ENCODE measurements around the gene FKBP1A. TPM values are rescaled to one million over a fixed set of nuclear protein-coding genes. Genes with fewer than 3 reads are reported as not detected.

Gene FKBP1A
- total and polyA plus RNA-seq, 10 of the 15 experiments (the other 5 are each of a cell fraction or from before 2014, with no cell fraction given) = 103 to 687 (median 254) TPM

DNA sequence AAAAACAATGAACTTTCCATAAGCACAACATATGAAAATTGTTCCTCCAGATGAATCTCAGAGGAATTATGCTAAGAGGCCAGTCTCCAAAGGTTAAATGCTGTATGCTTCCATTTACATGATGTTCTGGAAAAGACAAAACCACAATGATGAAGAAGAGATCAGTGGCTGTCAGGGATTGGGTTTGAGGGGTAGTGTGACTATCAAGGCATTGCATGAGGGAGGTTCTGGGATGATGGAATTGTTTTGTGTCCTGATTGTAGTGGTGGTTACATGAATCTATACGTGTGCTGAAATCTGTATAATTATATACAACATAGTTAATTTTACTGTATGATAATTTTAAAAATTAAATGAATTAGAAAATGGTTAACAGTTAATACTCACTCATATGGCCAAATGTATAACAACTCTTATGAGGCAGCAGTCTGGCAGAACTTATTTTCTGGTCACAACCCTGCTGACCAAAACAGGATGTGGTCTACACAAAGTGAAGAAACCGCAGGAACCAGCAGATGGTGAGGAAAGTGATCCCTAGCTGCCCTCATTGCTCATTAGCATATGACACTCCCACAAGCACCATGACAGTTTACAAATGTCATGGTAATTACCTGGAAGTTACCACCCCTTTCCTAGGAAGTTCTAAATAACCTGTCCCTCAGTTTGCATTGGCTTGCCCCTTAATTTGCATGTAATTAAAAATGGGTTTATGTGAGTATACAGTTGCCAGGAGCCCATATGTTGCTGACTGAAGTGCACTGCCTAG, 41.9 kb upstream of the FKBP1A start (continued):
- TF ChIP-seq RELA (IDR thresholded peaks at IDR 0.05; ENCODE audit: borderline replicate concordance, partially characterized antibody) (no peak), SUZ12 (IDR thresholded peaks at IDR 0.05; ENCODE audit: unreplicated experiment) (no peak), ESRRA (IDR thresholded peaks at IDR 0.05; ENCODE audit: low read length) (no peak), TCF12 (IDR thresholded peaks at IDR 0.05; ENCODE audit: low read depth, low read length) (peak; percentile 78), LARP7 (IDR thresholded peaks at IDR 0.05) (no peak), DPF2 (IDR thresholded peaks at IDR 0.05) (peak; percentile 89), CREM (IDR thresholded peaks at IDR 0.05; ENCODE audit: low read depth) (peak; percentile 36; the same call in 1 of the 2 replicates), NBN (IDR thresholded peaks at IDR 0.05) (0 out of 2 replicates have a peak, but pooled peaks have one; percentile 51), NRF1 (conservative IDR thresholded peaks at IDR 0.05; ENCODE audit: low read depth, low read length) (no peak), CBX5 (IDR thresholded peaks at IDR 0.05; ENCODE audit: low read depth) (no peak), JUND (IDR thresholded peaks at IDR 0.05; ENCODE audit: low read depth, low read length) (no peak), ZNF622 (IDR thresholded peaks at IDR 0.05) (no peak), HDGF (IDR thresholded peaks at IDR 0.05) (no peak), SP1 (IDR thresholded peaks at IDR 0.05; ENCODE audit: low read depth, low read length) (no peak), RB1 (IDR thresholded peaks at IDR 0.05; ENCODE audit: borderline replicate concordance) (no peak)
- TF ChIP-seq, protein P1, sequence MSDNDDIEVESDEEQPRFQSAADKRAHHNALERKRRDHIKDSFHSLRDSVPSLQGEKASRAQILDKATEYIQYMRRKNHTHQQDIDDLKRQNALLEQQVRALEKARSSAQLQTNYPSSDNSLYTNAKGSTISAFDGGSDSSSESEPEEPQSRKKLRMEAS (IDR thresholded peaks at IDR 0.05; ENCODE audit: low read depth, low read length) = no peak
- TF ChIP-seq, protein P2, sequence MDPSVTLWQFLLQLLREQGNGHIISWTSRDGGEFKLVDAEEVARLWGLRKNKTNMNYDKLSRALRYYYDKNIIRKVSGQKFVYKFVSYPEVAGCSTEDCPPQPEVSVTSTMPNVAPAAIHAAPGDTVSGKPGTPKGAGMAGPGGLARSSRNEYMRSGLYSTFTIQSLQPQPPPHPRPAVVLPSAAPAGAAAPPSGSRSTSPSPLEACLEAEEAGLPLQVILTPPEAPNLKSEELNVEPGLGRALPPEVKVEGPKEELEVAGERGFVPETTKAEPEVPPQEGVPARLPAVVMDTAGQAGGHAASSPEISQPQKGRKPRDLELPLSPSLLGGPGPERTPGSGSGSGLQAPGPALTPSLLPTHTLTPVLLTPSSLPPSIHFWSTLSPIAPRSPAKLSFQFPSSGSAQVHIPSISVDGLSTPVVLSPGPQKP (IDR thresholded peaks at IDR 0.05; ENCODE audit: low read depth, low read length) = no peak
- TF ChIP-seq, protein P3, sequence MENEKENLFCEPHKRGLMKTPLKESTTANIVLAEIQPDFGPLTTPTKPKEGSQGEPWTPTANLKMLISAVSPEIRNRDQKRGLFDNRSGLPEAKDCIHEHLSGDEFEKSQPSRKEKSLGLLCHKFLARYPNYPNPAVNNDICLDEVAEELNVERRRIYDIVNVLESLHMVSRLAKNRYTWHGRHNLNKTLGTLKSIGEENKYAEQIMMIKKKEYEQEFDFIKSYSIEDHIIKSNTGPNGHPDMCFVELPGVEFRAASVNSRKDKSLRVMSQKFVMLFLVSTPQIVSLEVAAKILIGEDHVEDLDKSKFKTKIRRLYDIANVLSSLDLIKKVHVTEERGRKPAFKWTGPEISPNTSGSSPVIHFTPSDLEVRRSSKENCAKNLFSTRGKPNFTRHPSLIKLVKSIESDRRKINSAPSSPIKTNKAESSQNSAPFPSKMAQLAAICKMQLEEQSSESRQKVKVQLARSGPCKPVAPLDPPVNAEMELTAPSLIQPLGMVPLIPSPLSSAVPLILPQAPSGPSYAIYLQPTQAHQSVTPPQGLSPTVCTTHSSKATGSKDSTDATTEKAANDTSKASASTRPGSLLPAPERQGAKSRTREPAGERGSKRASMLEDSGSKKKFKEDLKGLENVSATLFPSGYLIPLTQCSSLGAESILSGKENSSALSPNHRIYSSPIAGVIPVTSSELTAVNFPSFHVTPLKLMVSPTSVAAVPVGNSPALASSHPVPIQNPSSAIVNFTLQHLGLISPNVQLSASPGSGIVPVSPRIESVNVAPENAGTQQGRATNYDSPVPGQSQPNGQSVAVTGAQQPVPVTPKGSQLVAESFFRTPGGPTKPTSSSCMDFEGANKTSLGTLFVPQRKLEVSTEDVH (IDR thresholded peaks at IDR 0.05; ENCODE audit: low read depth, partially characterized antibody) = no peak
- TF ChIP-seq, protein P4, sequence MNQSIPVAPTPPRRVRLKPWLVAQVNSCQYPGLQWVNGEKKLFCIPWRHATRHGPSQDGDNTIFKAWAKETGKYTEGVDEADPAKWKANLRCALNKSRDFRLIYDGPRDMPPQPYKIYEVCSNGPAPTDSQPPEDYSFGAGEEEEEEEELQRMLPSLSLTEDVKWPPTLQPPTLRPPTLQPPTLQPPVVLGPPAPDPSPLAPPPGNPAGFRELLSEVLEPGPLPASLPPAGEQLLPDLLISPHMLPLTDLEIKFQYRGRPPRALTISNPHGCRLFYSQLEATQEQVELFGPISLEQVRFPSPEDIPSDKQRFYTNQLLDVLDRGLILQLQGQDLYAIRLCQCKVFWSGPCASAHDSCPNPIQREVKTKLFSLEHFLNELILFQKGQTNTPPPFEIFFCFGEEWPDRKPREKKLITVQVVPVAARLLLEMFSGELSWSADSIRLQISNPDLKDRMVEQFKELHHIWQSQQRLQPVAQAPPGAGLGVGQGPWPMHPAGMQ (IDR thresholded peaks at IDR 0.05; ENCODE audit: borderline replicate concordance) = peak; percentile 86
- TF ChIP-seq, protein P5, sequence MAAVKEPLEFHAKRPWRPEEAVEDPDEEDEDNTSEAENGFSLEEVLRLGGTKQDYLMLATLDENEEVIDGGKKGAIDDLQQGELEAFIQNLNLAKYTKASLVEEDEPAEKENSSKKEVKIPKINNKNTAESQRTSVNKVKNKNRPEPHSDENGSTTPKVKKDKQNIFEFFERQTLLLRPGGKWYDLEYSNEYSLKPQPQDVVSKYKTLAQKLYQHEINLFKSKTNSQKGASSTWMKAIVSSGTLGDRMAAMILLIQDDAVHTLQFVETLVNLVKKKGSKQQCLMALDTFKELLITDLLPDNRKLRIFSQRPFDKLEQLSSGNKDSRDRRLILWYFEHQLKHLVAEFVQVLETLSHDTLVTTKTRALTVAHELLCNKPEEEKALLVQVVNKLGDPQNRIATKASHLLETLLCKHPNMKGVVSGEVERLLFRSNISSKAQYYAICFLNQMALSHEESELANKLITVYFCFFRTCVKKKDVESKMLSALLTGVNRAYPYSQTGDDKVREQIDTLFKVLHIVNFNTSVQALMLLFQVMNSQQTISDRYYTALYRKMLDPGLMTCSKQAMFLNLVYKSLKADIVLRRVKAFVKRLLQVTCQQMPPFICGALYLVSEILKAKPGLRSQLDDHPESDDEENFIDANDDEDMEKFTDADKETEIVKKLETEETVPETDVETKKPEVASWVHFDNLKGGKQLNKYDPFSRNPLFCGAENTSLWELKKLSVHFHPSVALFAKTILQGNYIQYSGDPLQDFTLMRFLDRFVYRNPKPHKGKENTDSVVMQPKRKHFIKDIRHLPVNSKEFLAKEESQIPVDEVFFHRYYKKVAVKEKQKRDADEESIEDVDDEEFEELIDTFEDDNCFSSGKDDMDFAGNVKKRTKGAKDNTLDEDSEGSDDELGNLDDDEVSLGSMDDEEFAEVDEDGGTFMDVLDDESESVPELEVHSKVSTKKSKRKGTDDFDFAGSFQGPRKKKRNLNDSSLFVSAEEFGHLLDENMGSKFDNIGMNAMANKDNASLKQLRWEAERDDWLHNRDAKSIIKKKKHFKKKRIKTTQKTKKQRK (IDR thresholded peaks at IDR 0.05; ENCODE audit: low read depth, low read length) = no peak
- TF ChIP-seq, protein P6, sequence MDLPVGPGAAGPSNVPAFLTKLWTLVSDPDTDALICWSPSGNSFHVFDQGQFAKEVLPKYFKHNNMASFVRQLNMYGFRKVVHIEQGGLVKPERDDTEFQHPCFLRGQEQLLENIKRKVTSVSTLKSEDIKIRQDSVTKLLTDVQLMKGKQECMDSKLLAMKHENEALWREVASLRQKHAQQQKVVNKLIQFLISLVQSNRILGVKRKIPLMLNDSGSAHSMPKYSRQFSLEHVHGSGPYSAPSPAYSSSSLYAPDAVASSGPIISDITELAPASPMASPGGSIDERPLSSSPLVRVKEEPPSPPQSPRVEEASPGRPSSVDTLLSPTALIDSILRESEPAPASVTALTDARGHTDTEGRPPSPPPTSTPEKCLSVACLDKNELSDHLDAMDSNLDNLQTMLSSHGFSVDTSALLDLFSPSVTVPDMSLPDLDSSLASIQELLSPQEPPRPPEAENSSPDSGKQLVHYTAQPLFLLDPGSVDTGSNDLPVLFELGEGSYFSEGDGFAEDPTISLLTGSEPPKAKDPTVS (IDR thresholded peaks at IDR 0.05; ENCODE audit: low read depth, low read length) = no peak

Measured in GM12878 (cell line).